H1 (cell line): ENCODE results near the gene RNU5D-1.

ENCODE experiments used
- ATF2 ChIP-seq: IDR thresholded peaks from 2 replicates; pipeline ENCODE4 v1.6.1; 2012; ENCODE audit warnings: low read length, inconsistent platforms
- CEBPB ChIP-seq: IDR thresholded peaks from 2 replicates; pipeline ENCODE4 v1.6.1; 2012; ENCODE audit warnings: low read depth, low read length
- CHD7 ChIP-seq: fragments of 300-600 bp; sonication (generic); IDR thresholded peaks from 2 replicates; pipeline ENCODE4 v1.7.1; 2012; ENCODE audit warnings: low read length, moderate library complexity, mild to moderate bottlenecking, inconsistent platforms; ENCODE audit not compliant: insufficient replicate concordance
- CTCF ChIP-seq, 3 experiments: IDR thresholded peaks; 1 replicate in 2 of 3; 2 replicates in 1 of 3; pipeline versions ENCODE4 v1.5.1 to v1.6.1; 2011; ENCODE audit warnings: low read length in 3 of 3, mild to moderate bottlenecking in 3 of 3, inconsistent platforms in 2 of 3, low read depth in 1 of 3, moderate library complexity in 1 of 3; ENCODE audit not compliant: insufficient read depth in 1 of 3; ENCODE audit errors: control extremely low read depth in 1 of 3
- EP300 ChIP-seq, 2 experiments: IDR thresholded peaks; 1 replicate in 1 of 2; 2 replicates in 1 of 2; pipeline ENCODE4 v1.6.1; 2011 to 2012; ENCODE audit warnings: low read depth in 2 of 2, low read length in 2 of 2, mild to moderate bottlenecking in 2 of 2, borderline replicate concordance in 1 of 2, inconsistent platforms in 1 of 2, moderate library complexity in 1 of 2
- EZH2 ChIP-seq: fragments of 200-600 bp; sonication (generic); IDR thresholded peaks from 2 replicates; pipeline ENCODE4 v1.7.1; 2012; ENCODE audit warnings: low read depth, mild to moderate bottlenecking, moderate library complexity, low read length, inconsistent platforms; ENCODE audit not compliant: severe bottlenecking
- GABPA ChIP-seq: IDR thresholded peaks from 2 replicates; pipeline ENCODE4 v1.6.1; 2011; ENCODE audit warnings: mild to moderate bottlenecking, low read length, moderate library complexity, borderline replicate concordance; ENCODE audit not compliant: insufficient read depth
- GTF2F1 ChIP-seq: IDR thresholded peaks from 2 replicates; pipeline ENCODE4 v1.6.1; 2012; ENCODE audit warnings: low read depth, low read length, improper control_type of control experiment, borderline replicate concordance
- MAX ChIP-seq: IDR thresholded peaks from 2 replicates; pipeline ENCODE4 v1.6.1; 2012; ENCODE audit warnings: inconsistent platforms
- POLR2A ChIP-seq, 2 experiments: IDR thresholded peaks; 1 replicate in 1 of 2; 2 replicates in 1 of 2; pipeline ENCODE4 v1.6.1; 2011; ENCODE audit warnings: low read depth in 2 of 2, low read length in 2 of 2, mild to moderate bottlenecking in 2 of 2; ENCODE audit errors: control extremely low read depth in 1 of 2
- POLR2AphosphoS5 ChIP-seq: IDR thresholded peaks from 2 replicates; pipeline ENCODE4 v1.6.1; 2011; ENCODE audit warnings: low read depth, low read length
- SP2 ChIP-seq: IDR thresholded peaks from 2 replicates; pipeline ENCODE4 v1.6.1; 2012; ENCODE audit warnings: mild to moderate bottlenecking, low read length, inconsistent platforms
- YY1 ChIP-seq: IDR thresholded peaks from 2 replicates; pipeline ENCODE4 v1.6.1; 2011; ENCODE audit warnings: low read depth, mild to moderate bottlenecking, low read length
- ZNF274 ChIP-seq: IDR thresholded peaks from 2 replicates; pipeline ENCODE4 v1.7.0; 2012; ENCODE audit warnings: low read length, borderline replicate concordance; ENCODE audit errors: extremely low read depth

GRCh38 chr1:44705470-44705869, 25.5 kb downstream of the RNU5D-1 start:
- TF ChIP-seq GABPA (no peak), SP2 (no peak), POLR2AphosphoS5 (no peak), CTCF (IDR thresholded peaks at IDR 0.05; ENCODE audit: control extremely low read depth in 1 of 3, insufficient read depth in 1 of 3, low read depth in 1 of 3, low read length in 3 of 3) (no peak), ATF2 (no peak), GTF2F1 (no peak), YY1 (no peak), CEBPB (no peak), EP300 (IDR thresholded peaks at IDR 0.05; ENCODE audit: borderline replicate concordance in 1 of 2, low read depth in 2 of 2, low read length in 2 of 2) (no peak), POLR2A (IDR thresholded peaks at IDR 0.05; ENCODE audit: control extremely low read depth in 1 of 2, low read depth in 2 of 2, low read length in 2 of 2) (no peak), MAX (no peak), ZNF274 (no peak), EZH2 (no peak), CHD7 (no peak)
